Stromal cell of bone marrow (primary cell): ENCODE data around the gene RAB43.
"Not testable (repeated sequence)": the region's sequence is repeated elsewhere in the genome, so short reads cannot be mapped to it uniquely, and the experiment has no call there.

Experiments
- DNase-seq: peaks from one replicate; pipeline ENCODE4 v3.0.0-alpha.2; 2012; ENCODE audit warnings: low read depth

The RAB43 gene

DNA sequence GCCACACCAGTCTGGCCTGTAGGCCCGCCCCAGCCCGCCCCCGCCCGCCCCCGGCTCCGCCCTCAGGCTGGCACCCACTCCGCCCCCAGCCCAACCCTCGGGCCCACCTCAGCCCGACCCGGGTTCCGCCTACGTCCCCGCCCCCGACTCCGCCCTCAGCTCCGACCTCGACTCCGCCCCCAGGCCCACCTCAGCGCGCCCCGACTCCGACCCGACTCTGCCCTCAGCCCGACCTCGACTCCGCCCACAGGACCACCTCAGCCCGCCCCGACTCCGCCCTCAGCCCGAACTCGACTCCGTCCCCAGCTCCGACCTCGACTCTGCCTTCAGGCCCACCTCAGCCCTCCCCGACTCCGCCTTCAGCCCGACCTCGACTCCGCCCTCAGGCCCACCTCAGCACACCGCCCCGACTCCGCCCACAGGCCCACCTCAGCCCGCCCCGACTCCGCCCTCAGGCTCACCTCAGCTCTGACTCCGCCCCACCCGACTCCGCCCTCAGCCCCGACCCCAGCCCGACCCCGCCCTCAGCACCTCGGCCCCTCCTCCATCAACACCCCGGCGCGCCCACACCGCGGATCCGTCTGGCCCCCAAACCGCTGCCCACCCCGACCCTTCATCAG is at the start of gene RAB43:
Gene RAB43, minus strand, starts transcription at position 13 of the 620 bp plus-strand sequence. CDS start 315 bp downstream, outside the sequence.
- peak; percentile 42 for DNase-seq

DNA sequence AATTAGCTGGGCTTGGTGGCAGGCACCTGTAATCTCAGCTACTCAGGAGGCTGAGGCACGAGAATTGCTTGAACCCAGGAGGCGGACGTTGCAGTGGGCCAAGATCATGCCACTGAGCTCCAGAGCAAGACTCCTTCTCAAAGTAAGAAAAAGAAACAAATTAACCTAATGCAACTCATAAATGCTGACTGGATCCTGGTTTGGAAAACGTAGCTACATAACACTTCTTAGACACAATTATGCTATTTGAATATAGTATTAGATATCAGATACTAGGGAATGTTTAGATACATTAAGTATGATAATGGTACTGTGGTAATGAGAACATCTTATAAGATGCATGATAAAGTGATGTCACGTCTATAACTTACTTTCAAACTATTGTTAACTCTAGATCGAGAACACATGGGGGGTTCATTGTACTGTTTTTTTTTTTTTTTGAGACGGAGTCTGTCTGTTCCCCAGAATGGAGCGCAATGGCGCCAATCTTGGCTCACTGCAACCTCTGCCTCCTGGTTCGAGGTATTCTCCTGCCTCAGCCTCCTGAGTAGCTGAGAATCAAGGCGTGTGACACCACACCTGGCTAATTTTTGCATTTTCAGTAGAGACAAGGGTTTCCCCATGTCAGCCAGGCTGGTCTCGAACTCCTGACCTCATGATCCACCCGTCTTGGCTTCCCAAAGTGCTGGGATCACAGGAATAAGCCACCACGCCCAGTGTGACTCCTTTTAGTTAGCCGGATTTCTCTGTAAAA is 45.2 kb upstream of the RAB43 start:
- no peak for DNase-seq

- not testable (repeated sequence) for DNase-seq
Measured at GRCh38 chr3:129165594-129165993, 44.0 kb upstream of the RAB43 start.

GRCh38 chr3:129164500-129164899 is 42.9 kb upstream of the RAB43 start:
- no peak for DNase-seq

- DNase-seq = no peak
Measured at GRCh38 chr3:129162729-129163579, 41.4 kb upstream of the RAB43 start.

GRCh38 chr3:129161860-129162271 is 40.3 kb upstream of the RAB43 start:
- no peak for DNase-seq

DNA sequence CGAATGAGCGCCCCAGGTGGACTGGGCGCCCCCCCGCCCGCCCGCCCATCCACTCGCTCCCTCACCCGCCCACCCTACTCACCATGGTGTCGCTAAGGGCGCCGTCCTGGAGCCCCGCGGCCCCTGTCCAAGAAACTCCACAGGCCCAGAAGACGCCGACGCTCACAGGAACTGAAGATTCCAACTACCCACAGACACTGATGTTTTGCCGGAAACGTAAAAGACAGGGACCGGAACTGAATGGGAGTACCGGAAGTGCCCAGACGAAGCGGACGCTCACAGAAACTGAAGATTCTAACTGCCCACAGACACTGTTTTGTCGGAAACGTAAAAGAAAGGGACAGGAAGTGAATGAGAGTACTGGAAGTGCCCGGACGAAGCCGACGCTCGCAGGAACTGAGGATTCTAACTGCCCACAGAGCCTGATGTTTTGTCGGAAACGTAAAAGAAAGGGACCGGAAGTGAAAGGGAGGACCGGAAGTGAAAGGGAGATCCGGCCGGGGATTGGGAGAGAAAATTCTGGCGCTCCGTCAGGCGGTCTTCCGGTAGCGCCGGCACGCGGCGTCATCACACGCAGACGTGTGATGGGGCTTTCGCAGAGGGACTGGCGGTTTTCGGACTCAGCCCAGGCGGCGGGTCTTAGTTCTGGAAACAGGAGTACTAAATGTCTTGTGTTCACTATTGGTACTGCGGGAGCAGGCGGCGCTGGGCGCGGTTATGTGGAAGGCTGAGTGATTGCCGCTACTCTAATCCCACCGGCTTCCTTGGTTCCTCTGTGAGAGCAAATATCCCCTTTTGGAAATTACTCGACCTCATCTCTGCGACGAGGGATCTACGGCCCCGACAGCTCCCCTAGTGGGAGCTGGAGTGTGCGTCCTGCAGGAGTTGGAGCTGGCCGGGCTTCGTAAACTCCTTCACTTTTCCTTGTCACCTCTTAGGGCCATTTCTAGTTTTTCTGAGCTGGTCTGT is 39.6 kb upstream of the RAB43 start, which contains the start of gene ISY1:
Gene ISY1, minus strand, starts transcription at position 173 of the 969 bp plus-strand sequence. Its CDS starts 88 bp downstream, at position 85.
- peak; percentile 93 for DNase-seq

DNA sequence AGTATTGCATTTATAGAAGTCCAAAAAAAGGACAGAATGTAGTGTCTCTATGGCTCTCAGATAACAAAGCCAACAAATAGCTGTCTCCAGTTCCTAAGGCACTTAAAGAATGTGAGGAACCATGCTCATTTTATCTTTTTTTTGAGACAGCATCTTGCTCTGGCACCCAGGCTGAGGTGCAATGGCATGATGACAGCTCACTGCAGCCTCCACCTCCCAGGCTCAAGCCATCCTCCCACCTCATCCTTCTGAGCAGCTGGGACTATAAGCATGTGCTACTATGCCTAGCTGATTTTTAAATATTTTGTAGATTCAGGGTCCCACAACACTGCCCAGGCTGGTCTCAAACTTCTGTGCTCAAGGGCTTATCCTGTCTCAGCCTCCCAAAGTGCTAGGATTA is 23.2 kb upstream of the RAB43 start:
- DNase-seq = no peak

- DNase-seq = not testable (repeated sequence)
Measured at GRCh38 chr3:129141011-129141410, 19.4 kb upstream of the RAB43 start.

- no peak for DNase-seq
Measured at GRCh38 chr3:129139911-129140310, 18.3 kb upstream of the RAB43 start.

- not testable (repeated sequence) for DNase-seq
Measured at GRCh38 chr3:129136275-129136674, 14.7 kb upstream of the RAB43 start.

DNA sequence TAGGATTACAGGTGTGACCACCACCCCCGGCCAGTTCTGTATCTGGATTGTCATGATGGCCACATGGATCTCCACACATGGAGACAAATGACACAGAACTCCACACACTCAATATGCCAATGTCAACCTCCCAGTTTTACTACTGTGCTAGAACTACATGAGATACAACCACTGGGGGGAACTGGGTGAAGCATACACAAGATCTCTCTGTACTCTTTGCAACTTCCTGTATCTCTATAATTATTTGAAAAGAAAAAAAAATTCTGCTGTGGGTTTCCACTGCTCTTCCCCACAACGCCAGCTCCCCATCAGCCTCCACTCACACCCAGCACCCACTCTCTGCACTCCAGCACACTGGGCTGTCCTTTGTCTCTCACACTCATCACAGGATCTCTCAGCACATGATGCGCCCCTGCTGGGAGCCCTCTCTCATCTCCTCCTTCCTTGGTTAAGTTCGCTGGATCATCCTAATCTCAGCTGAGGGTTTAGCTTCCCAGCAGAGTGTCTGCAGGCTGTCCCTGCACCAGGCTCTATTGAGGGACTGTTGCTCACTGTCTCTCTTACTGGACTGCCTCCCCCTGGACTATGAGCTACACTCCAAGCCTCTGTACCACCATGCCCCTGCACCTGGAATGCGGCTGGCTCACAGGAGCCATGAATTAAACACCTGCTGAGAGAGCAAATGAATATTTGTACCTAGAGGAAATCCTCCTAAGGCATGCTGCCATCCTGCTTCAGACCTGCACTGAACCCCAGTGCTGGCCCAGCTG is 10.7 kb upstream of the RAB43 start:
- DNase-seq = no peak

DNA sequence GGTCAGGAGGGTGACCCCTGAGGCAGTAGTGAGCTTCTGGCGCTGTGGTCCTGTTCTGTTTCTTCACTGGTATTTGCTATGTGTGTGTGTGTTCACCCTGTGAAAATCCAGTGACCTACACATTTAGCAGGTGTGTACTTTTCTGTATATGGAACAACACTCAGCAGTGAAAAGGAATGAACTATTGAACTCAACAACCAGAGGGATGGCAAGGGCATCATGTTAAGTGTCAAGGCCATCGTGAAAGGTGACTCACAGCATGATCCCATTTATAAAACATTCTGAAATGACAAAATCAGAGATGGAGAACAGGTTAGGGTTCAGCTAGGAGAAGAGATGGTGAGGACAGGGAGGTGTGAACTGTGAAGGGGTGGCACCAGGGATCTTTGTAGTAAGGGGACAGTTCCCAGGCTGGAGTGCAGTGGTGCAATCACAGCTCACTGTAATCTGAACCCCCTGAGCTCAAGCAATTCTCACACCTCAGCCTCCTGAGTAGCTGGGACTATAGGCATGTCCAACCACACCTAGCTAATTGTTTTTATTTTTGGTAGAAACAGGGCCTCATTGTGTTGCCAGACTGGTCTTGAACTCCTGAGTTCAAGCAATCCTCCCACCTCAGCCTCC is 10.0 kb upstream of the RAB43 start:
- no peak for DNase-seq

- DNase-seq = no peak
Measured at GRCh38 chr3:129130291-129130813, 8.7 kb upstream of the RAB43 start.

- no peak for DNase-seq
Measured at GRCh38 chr3:129128357-129129155, 7.0 kb upstream of the RAB43 start.

DNA sequence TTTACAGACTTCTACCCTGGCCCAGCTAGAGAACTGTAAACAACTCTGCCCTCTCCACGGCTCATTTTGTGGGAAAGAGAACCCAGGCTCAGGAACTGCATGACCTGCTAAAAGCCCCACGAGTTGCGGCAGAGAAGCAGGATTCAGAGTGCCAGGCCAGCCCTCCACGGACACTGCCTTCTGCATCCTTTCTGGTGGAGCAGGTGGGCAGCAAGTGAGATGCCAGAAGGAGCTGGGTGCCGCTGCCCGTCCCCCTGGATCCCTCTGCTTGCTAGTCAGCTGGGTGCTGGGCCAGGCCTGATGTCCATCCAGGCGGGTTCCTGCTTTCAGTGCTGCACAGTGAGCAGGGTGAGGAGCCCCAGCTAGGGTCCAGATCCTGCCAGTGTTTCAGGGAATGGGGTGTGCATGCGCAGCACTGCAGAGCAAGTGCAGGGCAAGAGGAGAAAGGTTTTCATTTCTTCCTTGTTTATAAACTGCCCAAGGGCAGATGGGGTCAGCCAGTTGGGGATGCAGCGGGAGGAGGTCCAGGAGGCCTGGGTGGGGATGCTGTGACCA is 5.2 kb upstream of the RAB43 start:
- no peak for DNase-seq

- DNase-seq = no peak
Measured at GRCh38 chr3:129123314-129124060, 1.9 kb upstream of the RAB43 start.
